Mononuclear cell (primary cell): ENCODE results near the gene APPBP2. TPM values are rescaled to one million over a fixed set of nuclear protein-coding genes. Genes with fewer than 3 reads are reported as not detected.
"Not testable (repeated sequence)": the region's sequence is repeated elsewhere in the genome, so short reads cannot be mapped to it uniquely, and the experiment has no call there.

Source experiments
- H3K27me3 ChIP-seq: 2 replicates; pipeline ENCODE4 v1.6.0; 2011; ENCODE audit warnings: low read length, control low read depth; ENCODE audit not compliant: insufficient read depth
- H3K4me1 ChIP-seq: 2 replicates; pipeline ENCODE4 v1.5.1; 2011; ENCODE audit warnings: mild to moderate bottlenecking, low read length, control low read depth; ENCODE audit not compliant: insufficient read depth
- H3K4me3 ChIP-seq: 2 replicates; pipeline ENCODE4 v1.5.1; 2011; ENCODE audit warnings: mild to moderate bottlenecking, low read length, moderate library complexity
- H3K9me3 ChIP-seq: 2 replicates; pipeline ENCODE4 v1.5.1; 2011; ENCODE audit warnings: low read depth, mild to moderate bottlenecking, control low read depth, low read length
- total RNA-seq: library from RNA; depleted of rRNA; stranded (reverse); fragments of >200 nt; gene quantifications from one replicate; pipeline ENCODE4 v1.2.3, GENCODE V29; 2012

APPBP2 gene, protein sequence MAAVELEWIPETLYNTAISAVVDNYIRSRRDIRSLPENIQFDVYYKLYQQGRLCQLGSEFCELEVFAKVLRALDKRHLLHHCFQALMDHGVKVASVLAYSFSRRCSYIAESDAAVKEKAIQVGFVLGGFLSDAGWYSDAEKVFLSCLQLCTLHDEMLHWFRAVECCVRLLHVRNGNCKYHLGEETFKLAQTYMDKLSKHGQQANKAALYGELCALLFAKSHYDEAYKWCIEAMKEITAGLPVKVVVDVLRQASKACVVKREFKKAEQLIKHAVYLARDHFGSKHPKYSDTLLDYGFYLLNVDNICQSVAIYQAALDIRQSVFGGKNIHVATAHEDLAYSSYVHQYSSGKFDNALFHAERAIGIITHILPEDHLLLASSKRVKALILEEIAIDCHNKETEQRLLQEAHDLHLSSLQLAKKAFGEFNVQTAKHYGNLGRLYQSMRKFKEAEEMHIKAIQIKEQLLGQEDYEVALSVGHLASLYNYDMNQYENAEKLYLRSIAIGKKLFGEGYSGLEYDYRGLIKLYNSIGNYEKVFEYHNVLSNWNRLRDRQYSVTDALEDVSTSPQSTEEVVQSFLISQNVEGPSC
- total RNA-seq = 21.2 TPM

DNA sequence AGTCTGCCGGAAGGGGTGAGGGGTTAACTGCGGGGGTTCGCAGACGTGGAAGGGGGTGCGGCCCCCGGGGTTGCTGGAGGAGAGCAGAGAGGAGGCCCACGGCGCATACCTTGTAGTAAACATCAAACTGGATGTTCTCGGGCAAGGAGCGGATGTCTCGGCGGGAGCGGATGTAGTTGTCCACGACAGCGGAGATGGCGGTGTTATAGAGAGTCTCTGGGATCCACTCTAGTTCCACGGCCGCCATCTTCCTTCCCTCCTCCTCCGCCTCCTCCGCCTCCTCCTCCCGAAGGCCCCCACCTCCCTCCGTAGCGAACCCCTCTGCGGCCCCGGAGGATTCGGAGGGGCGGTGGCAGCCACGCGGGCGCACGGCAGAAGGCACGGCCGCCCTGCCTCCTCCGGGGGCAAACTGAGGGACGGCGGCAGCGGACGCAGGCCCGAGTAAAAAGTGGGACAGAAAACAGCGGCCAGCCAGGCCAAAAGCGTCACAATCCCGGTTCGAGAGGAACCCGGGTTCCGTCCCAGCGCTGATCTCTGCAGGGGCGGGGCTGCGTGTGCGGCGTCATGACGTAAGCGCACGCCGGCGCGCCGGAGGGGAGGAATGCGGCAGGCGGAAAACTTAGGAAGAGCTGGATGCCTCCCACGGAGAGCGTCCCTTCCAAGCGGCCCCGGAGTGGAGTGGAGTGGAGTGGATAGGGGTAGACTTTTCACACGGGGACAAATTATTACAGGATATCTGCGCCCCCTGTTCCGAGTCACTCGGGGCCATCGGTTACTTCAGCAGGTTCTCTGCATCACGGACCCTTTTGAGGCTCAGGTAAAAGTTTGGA is at the start of gene APPBP2:
Gene APPBP2, minus strand, starts transcription at position 558 of the 830 bp plus-strand sequence. Its CDS starts 311 bp downstream, at position 247.
- H3K4me1 ChIP-seq = peaks cover 24% of the 10 kb centered on the region
- peak within 1 kb of the TSS; percentile 92 for H3K4me3 ChIP-seq

DNA sequence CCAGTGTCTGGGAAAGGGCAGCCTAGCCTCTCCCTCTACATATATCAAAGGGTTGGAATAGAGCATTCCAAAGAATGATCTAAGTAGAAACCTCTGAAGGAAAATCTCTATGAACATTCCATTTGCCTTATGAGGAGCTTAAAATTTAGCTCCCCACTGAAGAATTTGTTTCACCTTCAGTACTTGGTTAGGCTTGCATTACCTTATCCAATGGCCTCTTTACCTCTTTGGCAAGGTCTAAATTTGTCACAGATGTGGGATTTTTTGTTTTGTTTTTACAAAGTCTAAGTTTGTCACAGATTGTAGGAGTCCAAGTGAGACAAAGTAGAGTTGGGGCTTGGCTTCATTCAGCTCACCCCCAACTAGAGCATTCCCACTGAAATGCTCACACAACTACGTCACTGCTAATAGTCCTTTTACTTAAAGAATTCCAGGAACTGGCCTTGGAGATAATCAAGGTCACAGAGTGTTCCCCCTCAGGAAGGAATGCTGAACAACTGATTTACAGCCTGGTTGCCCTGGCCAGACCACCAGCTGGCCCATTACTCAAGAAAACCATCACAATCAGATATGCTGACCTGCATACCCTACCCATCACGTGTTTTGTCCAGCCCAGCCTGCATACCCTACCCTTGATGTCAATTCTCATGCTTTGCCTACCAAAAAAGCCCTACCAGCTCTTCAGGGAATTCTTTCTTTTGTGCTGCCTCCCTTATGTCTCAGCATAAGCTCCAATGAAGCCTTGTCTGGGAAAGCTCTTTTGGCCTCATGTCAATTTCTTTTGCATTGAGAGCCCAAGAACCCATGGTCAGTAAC is 47.4 kb upstream of the APPBP2 start:
- Histone ChIP-seq H3K27me3 (no peaks in the 10 kb centered on the region), H3K4me3 (no peak overlapping the region), H3K4me1 (peaks cover 28% of the 10 kb centered on the region), H3K9me3 (no peaks in the 10 kb centered on the region)

More for the DNA sequence above, at the start of gene APPBP2:
- Histone ChIP-seq H3K9me3 (no peaks in the 10 kb centered on the region), H3K27me3 (no peaks in the 10 kb centered on the region)

DNA sequence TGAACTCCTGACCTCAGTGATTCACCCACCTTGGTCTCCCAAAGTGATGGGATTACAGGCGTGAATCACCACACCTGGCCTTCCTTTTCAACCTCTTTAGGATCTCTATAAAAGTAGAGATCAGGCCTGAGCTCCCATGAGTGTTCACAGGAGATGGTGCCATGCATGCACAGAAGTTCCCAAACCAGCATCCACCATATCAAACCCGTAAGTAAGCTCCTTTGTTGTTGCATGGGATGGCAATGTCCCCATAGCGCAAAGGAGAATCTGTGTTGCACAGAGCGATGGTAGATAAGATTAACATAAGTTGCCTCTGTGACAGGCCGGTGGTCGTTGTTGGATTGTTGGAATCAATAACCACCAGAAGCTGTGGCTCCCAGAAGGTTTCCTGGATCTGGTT is 39.2 kb upstream of the APPBP2 start:
- H3K4me3 ChIP-seq = no peak overlapping the region
- H3K27me3 ChIP-seq = no peaks in the 10 kb centered on the region
- H3K9me3 ChIP-seq = no peaks in the 10 kb centered on the region
- no peaks in the 10 kb centered on the region for H3K4me1 ChIP-seq

DNA sequence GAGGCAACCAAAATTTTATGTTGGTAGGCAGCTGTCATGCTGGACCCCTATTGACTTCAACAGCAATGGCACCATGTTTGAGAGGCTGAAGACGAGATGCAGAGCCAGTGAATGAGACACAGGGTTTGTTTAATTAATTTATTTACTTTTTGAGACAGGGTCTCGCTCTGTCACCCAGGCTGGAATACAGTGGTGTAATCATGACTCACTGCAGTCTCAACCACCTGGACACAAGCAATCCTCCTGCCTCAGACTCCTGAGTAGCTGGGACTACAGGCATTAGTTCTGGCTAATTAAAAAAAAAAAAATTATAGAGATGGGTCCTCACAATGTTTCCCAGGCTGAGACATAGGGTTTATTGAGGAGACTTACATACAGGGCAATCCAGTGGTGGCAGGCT is 37.7 kb upstream of the APPBP2 start:
- Histone ChIP-seq H3K9me3 (no peaks in the 10 kb centered on the region), H3K4me1 (no peaks in the 10 kb centered on the region)

DNA sequence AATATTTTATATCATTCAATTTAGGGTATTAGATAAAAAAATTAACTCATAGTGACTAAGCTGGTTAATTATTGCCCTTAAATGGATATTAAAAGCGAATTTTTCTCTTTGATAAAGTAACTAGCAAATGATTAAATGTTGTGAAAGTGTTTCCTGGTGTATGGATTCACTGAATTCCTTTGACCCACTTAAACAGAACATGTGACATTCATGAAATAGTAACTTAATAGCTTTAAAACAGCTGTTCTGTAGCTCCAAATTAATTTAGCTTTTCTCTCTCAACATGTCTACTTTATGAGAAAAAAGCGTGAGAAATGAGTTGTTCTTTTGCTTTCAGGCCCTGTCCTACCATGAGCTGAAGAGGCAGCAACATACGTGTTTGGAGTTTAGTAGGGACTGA is 36.4 kb upstream of the APPBP2 start:
- H3K4me1 ChIP-seq = no peaks in the 10 kb centered on the region
- H3K4me3 ChIP-seq = no peak overlapping the region
- H3K9me3 ChIP-seq = no peaks in the 10 kb centered on the region
- H3K27me3 ChIP-seq = no peaks in the 10 kb centered on the region

More for the DNA sequence above, 37.7 kb upstream of the APPBP2 start:
- no peaks in the 10 kb centered on the region for H3K27me3 ChIP-seq
- H3K4me3 ChIP-seq = no peak overlapping the region

DNA sequence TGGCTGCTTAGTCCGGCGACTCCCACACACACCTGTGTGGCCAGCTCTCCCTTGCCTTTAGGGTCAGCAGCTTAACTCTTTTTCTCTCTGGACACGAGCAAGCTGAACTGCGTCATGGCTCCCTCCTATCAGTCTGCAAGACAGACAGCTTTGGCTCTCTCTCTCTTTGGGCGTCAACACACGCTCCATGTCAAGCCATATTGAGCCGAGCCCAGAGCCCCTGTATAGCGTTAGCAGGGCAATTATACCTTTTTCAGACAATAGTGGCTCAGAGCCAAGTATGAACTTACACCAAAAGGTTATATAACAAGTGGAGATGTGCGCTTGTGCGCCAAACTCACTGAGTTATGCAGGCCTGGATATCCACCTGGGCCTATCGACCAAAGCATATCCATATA is 34.8 kb upstream of the APPBP2 start:
- Histone ChIP-seq H3K4me1 (no peaks in the 10 kb centered on the region), H3K27me3 (no peaks in the 10 kb centered on the region), H3K4me3 (no peak overlapping the region), H3K9me3 (no peaks in the 10 kb centered on the region)

DNA sequence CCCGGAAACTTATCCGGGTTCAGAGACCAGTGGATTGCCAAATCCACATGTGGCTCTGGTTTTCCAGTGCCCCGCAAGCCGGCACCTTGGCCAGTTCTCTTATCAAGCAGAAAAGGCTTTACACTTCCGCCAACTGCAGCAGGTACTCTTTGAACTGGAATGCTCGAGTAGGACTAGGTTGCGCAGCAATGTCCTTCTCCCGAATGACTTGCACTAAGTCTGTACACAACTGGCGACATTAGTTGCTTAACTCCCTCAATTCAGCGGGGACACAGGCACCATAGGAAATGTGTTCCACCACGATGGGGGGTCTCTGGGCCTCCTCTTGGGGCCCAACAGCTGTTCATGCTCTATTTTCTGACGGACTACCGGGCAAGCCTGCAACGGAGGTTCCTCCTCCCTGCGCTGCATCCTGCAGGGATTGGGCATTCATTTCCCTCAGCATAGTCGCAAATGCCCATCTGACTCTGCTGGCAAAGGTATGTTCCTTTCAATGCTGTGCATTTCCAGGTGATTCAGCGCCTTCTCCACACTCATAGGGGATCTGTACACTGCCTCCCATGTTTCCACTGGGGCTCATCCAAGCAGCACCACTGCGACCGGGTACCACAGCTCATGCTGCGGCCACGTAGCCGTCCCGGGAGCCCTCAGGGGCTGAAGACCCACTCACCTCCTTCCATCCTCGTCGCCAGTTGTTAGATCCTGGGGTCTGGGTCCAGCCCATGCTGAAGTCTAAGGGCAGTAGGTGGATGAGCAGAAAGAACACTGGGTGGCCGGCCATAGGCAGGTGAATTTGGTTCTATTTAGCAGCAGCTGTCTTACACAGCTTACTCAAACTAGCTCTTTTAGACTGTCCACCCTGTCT is 34.2 kb upstream of the APPBP2 start:
- no peaks in the 10 kb centered on the region for H3K4me1 ChIP-seq
- H3K9me3 ChIP-seq = no peaks in the 10 kb centered on the region
- H3K27me3 ChIP-seq = no peaks in the 10 kb centered on the region
- no peak overlapping the region for H3K4me3 ChIP-seq

DNA sequence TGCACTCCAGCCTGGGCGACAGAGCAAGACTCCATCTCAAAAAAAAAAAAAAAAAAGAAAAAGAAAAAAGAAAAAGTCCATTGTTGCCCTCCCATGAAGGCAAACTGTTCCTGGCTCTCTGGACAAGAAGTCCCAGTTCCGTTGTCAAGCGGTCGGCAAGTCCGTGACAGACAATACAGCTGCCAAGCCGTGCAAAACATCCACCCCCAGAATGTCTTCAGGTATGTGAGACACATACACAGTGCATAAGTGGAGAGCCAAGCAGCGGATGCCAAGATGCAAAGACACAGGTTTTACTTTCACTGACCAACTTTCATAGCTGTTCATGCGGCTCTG is 33.6 kb upstream of the APPBP2 start:
- no peak overlapping the region for H3K4me3 ChIP-seq
- H3K9me3 ChIP-seq = no peaks in the 10 kb centered on the region
- H3K4me1 ChIP-seq = no peaks in the 10 kb centered on the region
- H3K27me3 ChIP-seq = no peaks in the 10 kb centered on the region

DNA sequence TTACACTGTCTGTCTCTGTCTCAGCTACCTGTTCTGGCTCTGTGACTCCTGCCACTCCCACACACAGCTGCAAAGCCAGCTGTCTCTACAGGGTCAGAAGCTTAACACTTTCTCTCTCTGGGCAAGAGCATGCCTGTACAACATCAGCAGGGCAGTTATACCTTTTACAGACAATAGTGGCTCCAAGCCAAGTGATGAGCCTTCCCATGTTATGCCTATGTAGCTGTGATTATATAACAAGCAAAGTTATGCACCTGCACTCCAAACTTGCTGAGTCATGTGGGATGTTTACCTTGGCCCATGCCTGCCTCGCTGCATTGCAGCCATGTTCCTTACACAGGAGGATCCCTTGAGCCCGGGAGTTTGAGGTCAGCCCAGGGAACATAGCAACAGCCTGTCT is 31.8 kb upstream of the APPBP2 start:
- Histone ChIP-seq H3K4me1 (no peaks in the 10 kb centered on the region), H3K4me3 (no peak overlapping the region), H3K27me3 (no peaks in the 10 kb centered on the region), H3K9me3 (no peaks in the 10 kb centered on the region)

DNA sequence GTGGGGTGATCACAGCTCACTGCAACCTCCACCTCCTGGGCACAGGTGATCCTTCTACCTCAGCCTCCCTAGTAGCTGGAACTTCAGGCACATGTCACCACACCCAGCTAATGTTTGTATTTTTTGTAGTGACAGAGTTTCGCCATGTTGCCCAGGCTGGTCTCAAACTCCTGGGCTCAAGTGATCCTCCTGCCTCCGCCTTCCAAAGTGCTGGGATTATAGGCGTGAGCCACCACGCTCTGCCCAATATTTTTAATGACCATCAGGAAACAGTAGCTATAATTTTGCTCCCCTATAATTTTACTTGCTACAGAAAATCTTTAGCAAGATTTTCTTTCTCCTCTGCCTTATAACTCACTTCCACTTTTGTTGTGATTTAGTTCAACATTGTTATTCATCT is 29.7 kb upstream of the APPBP2 start:
- Histone ChIP-seq H3K27me3 (no peaks in the 10 kb centered on the region), H3K4me1 (no peaks in the 10 kb centered on the region), H3K9me3 (no peaks in the 10 kb centered on the region), H3K4me3 (no peak overlapping the region)

DNA sequence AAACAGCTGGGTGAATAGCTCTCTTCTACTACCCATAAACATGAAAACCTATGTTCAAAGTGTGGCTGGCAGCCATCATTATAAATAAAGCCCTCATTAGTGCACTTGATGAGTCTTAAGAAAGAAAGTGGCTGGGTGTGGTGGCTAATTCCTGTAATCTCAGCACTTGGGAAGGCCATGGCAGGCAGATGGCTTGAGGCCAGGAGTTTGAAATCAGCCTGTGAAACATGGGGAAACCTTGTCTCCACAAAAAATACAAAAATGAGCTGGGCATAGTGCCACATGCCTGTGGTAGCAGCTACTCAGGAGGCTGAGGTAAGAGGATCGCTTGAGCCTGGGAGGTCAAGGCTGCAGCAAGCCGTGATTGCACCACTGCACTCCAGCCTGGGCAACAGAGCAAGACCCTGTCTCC is 28.3 kb upstream of the APPBP2 start:
- H3K27me3 ChIP-seq = no peaks in the 10 kb centered on the region
- H3K9me3 ChIP-seq = no peaks in the 10 kb centered on the region
- no peak overlapping the region for H3K4me3 ChIP-seq
- no peaks in the 10 kb centered on the region for H3K4me1 ChIP-seq

DNA sequence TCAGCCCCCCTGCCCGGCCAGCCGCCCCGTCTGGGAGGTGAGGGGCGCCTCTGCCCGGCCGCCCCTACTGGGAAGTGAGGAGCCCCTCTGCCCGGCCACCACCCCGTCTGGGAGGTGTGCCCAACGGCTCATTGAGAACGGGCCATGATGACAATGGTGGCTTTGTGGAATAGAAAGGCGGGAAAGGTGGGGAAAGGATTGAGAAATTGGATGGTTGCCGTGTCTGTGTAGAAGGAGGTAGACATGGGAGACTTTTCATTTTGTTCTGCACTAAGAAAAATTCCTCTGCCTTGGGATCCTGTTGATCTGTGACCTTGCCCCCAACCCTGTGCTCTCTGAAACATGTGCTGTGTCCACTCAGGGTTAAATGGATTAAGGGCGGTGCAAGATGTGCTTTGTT is 26.2 kb upstream of the APPBP2 start:
- H3K4me1 ChIP-seq, H3K27me3 ChIP-seq, H3K9me3 ChIP-seq, H3K4me3 ChIP-seq: not testable (repeated sequence)

DNA sequence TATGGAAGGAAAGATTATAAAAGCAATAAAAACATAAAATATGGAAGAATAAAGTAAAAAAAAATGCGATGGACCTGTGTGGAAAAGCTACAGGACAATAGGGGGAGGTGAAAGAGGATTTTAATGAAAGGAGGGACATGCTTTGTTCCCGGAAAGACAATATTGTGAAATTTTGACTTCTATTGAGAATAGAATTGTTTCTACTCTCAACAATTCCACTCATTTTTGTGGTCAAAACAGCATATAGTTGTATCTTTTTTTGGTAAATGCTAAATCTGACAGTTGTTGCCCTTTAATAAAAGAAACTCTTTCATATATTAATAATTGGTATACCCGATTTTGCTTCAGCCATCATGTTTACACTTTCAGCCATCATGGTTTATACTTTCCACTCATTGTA is 22.9 kb upstream of the APPBP2 start:
- Histone ChIP-seq H3K9me3 (no peaks in the 10 kb centered on the region), H3K4me3 (no peak overlapping the region), H3K27me3 (no peaks in the 10 kb centered on the region), H3K4me1 (no peaks in the 10 kb centered on the region)
